DND-41 (cell line): ENCODE measurements around the gene PCDH9.

ENCODE experiments used
- ATAC-seq: fragments of 200-7000 bp; cut with Tn5 transposase; 3 replicates; pipeline ENCODE4 v1.9.1; 2021; ENCODE audit warnings: low read depth; ENCODE audit not compliant: insufficient read depth
- DNase-seq: peaks from one replicate; pipeline ENCODE4 v3.0.0-alpha.2; 2020
- H2AFZ ChIP-seq: 2 replicates; pipeline ENCODE4 v1.6.0; 2012; ENCODE audit warnings: low read depth, low read length
- H3K27ac ChIP-seq: 2 replicates; pipeline ENCODE4 v1.5.1; 2012; ENCODE audit warnings: low read length, inconsistent platforms
- H3K27me3 ChIP-seq: fragments of 200-600 bp; sonication (generic); 2 replicates; pipeline ENCODE4 v1.6.0; 2012; ENCODE audit warnings: low read length, mild to moderate bottlenecking, inconsistent platforms; ENCODE audit not compliant: insufficient read depth, poor library complexity
- H3K36me3 ChIP-seq: 2 replicates; pipeline ENCODE4 v1.5.1; 2012; ENCODE audit warnings: low read length, inconsistent platforms; ENCODE audit not compliant: insufficient read depth
- H3K4me1 ChIP-seq: 2 replicates; pipeline ENCODE4 v1.5.1; 2012; ENCODE audit warnings: mild to moderate bottlenecking, low read length; ENCODE audit not compliant: insufficient read depth
- H3K4me2 ChIP-seq: 2 replicates; pipeline ENCODE4 v1.6.0; 2012; ENCODE audit warnings: mild to moderate bottlenecking, moderate library complexity, low read length, inconsistent platforms; ENCODE audit not compliant: insufficient read depth
- H3K4me3 ChIP-seq, 2 experiments: fragments of 200-600 bp in 1 of 2; shearing (Covaris generic) in 1 of 2; 2 replicates each; pipeline ENCODE4 v1.5.1; 2012 to 2016; ENCODE audit warnings: inconsistent platforms in 2 of 2, low read length in 2 of 2, mild to moderate bottlenecking in 2 of 2, low read depth in 1 of 2, moderate library complexity in 1 of 2
- H3K79me2 ChIP-seq: 2 replicates; pipeline ENCODE4 v1.6.0; 2012; ENCODE audit warnings: low read length, inconsistent platforms; ENCODE audit not compliant: insufficient read depth
- H3K9ac ChIP-seq: 2 replicates; pipeline ENCODE4 v1.6.0; 2012; ENCODE audit warnings: low read depth, mild to moderate bottlenecking, inconsistent platforms, low read length, moderate library complexity
- H3K9me3 ChIP-seq: 2 replicates; pipeline ENCODE4 v1.5.1; 2012; ENCODE audit warnings: low read length, moderate library complexity, mild to moderate bottlenecking, inconsistent platforms; ENCODE audit not compliant: insufficient read depth, severe bottlenecking
- H4K20me1 ChIP-seq: 2 replicates; pipeline ENCODE4 v1.6.0; 2012; ENCODE audit warnings: low read length; ENCODE audit not compliant: insufficient read depth
- EZH2 ChIP-seq: IDR thresholded peaks from 3 replicates; pipeline ENCODE4 v1.6.1; 2012; ENCODE audit warnings: borderline replicate concordance, low read depth, mild to moderate bottlenecking, moderate library complexity, low read length, inconsistent platforms; ENCODE audit not compliant: severe bottlenecking
- TF ChIP-seq, protein P1 (sequence below): IDR thresholded peaks from 2 replicates; pipeline ENCODE4 v1.5.1; 2012; ENCODE audit warnings: borderline replicate concordance, low read length, moderate library complexity, mild to moderate bottlenecking; ENCODE audit not compliant: poor library complexity, severe bottlenecking; ENCODE audit errors: extremely low read depth

PCDH9 gene

DNA sequence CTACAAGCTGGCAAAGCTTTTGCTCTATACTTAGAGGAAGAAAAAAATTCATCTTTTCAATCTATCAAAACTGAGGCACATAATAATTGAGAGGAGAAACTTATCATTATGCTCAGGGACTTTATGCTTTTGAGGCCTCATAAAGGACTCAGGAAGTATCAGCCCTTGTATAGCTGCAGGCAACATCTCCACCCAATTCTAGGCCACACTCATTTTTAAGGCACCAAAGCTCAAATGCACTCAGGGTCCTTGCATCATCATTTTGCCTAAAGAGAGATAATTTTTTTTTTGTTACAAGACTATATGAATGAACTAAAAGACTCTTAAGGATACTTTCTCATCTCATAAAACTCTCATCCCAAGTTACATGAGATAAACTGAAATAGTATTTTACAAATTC lies 78.5 kb downstream of the PCDH9 start:
- H4K20me1 ChIP-seq, result no peaks in the 10 kb centered on the region

DNA sequence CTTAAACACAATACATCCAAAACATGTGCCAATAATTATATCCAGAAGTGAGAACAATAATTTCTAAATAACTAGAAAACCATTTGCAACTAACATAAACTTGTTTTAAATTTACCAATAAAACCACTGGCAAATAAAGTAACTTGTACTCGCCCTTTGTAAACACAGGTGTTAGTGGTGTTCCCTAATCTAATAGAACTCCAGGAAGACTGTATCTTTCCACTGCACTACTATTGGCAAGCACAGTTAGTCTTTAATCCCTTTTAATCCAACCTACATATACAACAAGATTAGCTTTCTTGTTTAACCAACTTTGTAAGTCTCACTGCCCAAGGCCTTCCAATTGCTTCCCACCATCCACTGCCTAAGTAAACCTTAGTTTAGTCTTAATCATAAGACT lies 79.5 kb downstream of the PCDH9 start:
- ATAC-seq, result no peak
- DNase-seq, result no peak
- H2AFZ ChIP-seq, result no peak overlapping the region
- no peaks in the 10 kb centered on the region for H3K27me3 ChIP-seq
- no peak overlapping the region for H3K4me2 ChIP-seq
- no peak overlapping the region for H3K4me3 ChIP-seq
- H3K79me2 ChIP-seq, result no peaks in the 10 kb centered on the region
- no peaks in the 10 kb centered on the region for H3K36me3 ChIP-seq
- no peaks in the 10 kb centered on the region for H3K4me1 ChIP-seq
- no peak overlapping the region for H3K9ac ChIP-seq
- H4K20me1 ChIP-seq, result no peaks in the 10 kb centered on the region
- TF ChIP-seq, protein P1, sequence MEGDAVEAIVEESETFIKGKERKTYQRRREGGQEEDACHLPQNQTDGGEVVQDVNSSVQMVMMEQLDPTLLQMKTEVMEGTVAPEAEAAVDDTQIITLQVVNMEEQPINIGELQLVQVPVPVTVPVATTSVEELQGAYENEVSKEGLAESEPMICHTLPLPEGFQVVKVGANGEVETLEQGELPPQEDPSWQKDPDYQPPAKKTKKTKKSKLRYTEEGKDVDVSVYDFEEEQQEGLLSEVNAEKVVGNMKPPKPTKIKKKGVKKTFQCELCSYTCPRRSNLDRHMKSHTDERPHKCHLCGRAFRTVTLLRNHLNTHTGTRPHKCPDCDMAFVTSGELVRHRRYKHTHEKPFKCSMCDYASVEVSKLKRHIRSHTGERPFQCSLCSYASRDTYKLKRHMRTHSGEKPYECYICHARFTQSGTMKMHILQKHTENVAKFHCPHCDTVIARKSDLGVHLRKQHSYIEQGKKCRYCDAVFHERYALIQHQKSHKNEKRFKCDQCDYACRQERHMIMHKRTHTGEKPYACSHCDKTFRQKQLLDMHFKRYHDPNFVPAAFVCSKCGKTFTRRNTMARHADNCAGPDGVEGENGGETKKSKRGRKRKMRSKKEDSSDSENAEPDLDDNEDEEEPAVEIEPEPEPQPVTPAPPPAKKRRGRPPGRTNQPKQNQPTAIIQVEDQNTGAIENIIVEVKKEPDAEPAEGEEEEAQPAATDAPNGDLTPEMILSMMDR, result no peak
- no peak for TF ChIP-seq EZH2
- no peak overlapping the region for H3K27ac ChIP-seq
- no peaks in the 10 kb centered on the region for H3K9me3 ChIP-seq

More for the DNA sequence above, 78.5 kb downstream of the PCDH9 start:
- Histone ChIP-seq H3K27me3 (no peaks in the 10 kb centered on the region), H3K4me1 (no peaks in the 10 kb centered on the region), H3K9ac (no peak overlapping the region), H3K4me3 (no peak overlapping the region), H3K27ac (no peak overlapping the region), H3K79me2 (no peaks in the 10 kb centered on the region), H3K9me3 (no peaks in the 10 kb centered on the region), H3K4me2 (no peak overlapping the region), H3K36me3 (no peaks in the 10 kb centered on the region), H2AFZ (no peak overlapping the region)
- TF ChIP-seq, protein P1, result no peak
- no peak for TF ChIP-seq EZH2
- ATAC-seq (no peak), DNase-seq (no peak)

DNA sequence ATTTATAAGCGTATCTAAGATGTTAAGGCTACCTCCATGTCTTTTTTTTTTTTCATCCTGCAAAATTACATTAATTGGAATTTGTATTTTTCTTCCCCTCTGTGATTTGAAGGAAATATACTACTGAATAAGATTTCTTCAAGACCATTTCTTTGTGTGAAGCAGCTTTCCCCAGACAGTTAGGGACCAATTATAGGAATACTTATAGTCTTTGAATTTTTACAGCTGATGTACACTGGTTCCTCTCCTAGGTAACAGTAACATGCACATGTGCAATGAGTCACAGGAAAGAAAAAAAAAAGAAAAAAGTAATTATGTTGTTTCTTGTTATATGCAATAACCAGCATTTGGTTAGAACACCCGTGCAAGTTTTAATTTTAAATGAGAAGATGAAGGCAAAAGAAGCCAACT lies 82.0 kb downstream of the PCDH9 start:
- no peaks in the 10 kb centered on the region for H4K20me1 ChIP-seq
- H3K4me1 ChIP-seq, result no peaks in the 10 kb centered on the region
- no peak overlapping the region for H3K27ac ChIP-seq
- H3K4me2 ChIP-seq, result no peak overlapping the region
- no peak overlapping the region for H3K4me3 ChIP-seq
- DNase-seq (no peak), ATAC-seq (no peak)
- H3K27me3 ChIP-seq, result no peaks in the 10 kb centered on the region
- TF ChIP-seq EZH2, result no peak
- TF ChIP-seq, protein P1, result no peak
- H3K9me3 ChIP-seq, result no peaks in the 10 kb centered on the region
- H2AFZ ChIP-seq, result no peak overlapping the region
- no peak overlapping the region for H3K9ac ChIP-seq
- H3K79me2 ChIP-seq, result no peaks in the 10 kb centered on the region
- H3K36me3 ChIP-seq, result no peaks in the 10 kb centered on the region
